HG03354 (cell line): Measurements from ENCODE around the gene TSPAN9.

Experiments
- ATAC-seq: cut with Tn5 transposase; IDR thresholded peaks from one replicate; pipeline ENCODE4 v1.9.1; 2021; ENCODE audit warnings: mild to moderate bottlenecking; ENCODE audit not compliant: unreplicated experiment, poor library complexity, severe bottlenecking

The TSPAN9 gene

GRCh38 chr12:3228552-3228951, 151.4 kb downstream of the TSPAN9 start:
- no peak for ATAC-seq

GRCh38 chr12:3229577-3229976, 152.4 kb downstream of the TSPAN9 start:
- peak; percentile 53 for ATAC-seq

GRCh38 chr12:3230758-3231375, 153.7 kb downstream of the TSPAN9 start:
- ATAC-seq: no peak

GRCh38 chr12:3231399-3231876, 154.3 kb downstream of the TSPAN9 start:
- ATAC-seq: no peak

- no peak for ATAC-seq
Measured at GRCh38 chr12:3233797-3234196, 156.6 kb downstream of the TSPAN9 start.

GRCh38 chr12:3236345-3237187, 159.4 kb downstream of the TSPAN9 start:
- no peak for ATAC-seq

- ATAC-seq: no peak
Measured at GRCh38 chr12:3238196-3238595, 161.0 kb downstream of the TSPAN9 start.

GRCh38 chr12:3241621-3242020, 164.4 kb downstream of the TSPAN9 start:
- no peak for ATAC-seq

GRCh38 chr12:3242199-3242863, 165.2 kb downstream of the TSPAN9 start:
- no peak for ATAC-seq

- ATAC-seq: no peak
Measured at GRCh38 chr12:3243376-3244084, 166.4 kb downstream of the TSPAN9 start.

- ATAC-seq: no peak
Measured at GRCh38 chr12:3244219-3244750, 167.1 kb downstream of the TSPAN9 start.

GRCh38 chr12:3246253-3246652, 169.1 kb downstream of the TSPAN9 start:
- no peak for ATAC-seq

GRCh38 chr12:3247077-3247476, 169.9 kb downstream of the TSPAN9 start:
- no peak for ATAC-seq

- no peak for ATAC-seq
Measured at GRCh38 chr12:3247629-3248161, 170.5 kb downstream of the TSPAN9 start.

GRCh38 chr12:3249081-3249800, 172.1 kb downstream of the TSPAN9 start:
- no peak for ATAC-seq

GRCh38 chr12:3250034-3250433, 172.9 kb downstream of the TSPAN9 start:
- ATAC-seq: no peak

- ATAC-seq: no peak
Measured at GRCh38 chr12:3250576-3250975, 173.4 kb downstream of the TSPAN9 start.

- ATAC-seq: no peak
Measured at GRCh38 chr12:3251067-3251466, 173.9 kb downstream of the TSPAN9 start.

GRCh38 chr12:3251691-3252090, 174.5 kb downstream of the TSPAN9 start:
- no peak for ATAC-seq
